GM19372 (cell line): Measurements from ENCODE around the gene CHST12.

ENCODE experiments used
- ATAC-seq: cut with Tn5 transposase; IDR thresholded peaks from one replicate; pipeline ENCODE4 v1.9.1; 2021; ENCODE audit warnings: mild to moderate bottlenecking, low read depth, moderate library complexity; ENCODE audit not compliant: unreplicated experiment

CHST12 gene

GRCh38 chr7:2476776-2477446, 73.5 kb downstream of the CHST12 start:
- no peak for ATAC-seq

- ATAC-seq = peak; percentile 74
Measured at GRCh38 chr7:2477447-2478398, 74.3 kb downstream of the CHST12 start.

- ATAC-seq = no peak
Measured at GRCh38 chr7:2478399-2478785, 75.0 kb downstream of the CHST12 start.

- ATAC-seq = no peak
Measured at GRCh38 chr7:2478800-2479199, 75.4 kb downstream of the CHST12 start.

GRCh38 chr7:2479276-2480069, 76.1 kb downstream of the CHST12 start:
- ATAC-seq = no peak

DNA sequence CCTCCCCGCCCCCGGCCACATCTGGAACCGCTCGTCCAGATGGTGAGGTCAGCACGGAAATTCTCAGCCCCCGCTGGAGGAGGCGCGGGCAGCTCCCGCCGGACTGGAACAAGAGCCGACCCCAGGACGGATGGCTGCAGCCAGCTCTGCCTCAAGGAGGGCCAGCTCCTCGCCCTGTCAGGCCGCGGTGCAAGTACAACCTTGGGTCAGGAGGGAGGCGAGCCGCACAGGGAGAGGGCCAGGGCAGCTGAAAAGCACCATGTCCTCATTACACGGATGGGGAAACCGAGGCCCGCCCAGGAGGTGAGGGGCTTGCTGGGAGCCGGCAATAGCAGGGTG, 76.6 kb downstream of the CHST12 start:
- ATAC-seq = no peak

DNA sequence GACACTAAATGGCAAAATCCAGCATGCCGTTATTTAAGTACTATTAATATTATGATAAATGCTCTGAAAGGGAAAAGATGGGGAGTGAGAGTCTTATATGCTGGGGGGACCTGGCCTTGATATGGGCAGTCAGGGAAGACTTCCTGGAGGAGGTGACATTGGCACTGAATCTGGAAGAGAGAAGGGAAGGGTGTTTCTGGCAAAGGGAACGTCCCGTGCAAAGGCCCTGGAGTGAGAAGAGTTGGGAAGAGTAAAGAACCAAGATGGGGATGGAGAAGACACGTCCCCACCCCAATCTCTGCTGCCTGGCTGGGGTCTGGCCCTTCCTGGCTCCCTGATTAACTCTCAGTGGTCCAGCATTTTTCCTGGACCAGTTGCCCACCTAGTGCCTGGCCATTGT, 77.8 kb downstream of the CHST12 start:
- ATAC-seq = no peak

DNA sequence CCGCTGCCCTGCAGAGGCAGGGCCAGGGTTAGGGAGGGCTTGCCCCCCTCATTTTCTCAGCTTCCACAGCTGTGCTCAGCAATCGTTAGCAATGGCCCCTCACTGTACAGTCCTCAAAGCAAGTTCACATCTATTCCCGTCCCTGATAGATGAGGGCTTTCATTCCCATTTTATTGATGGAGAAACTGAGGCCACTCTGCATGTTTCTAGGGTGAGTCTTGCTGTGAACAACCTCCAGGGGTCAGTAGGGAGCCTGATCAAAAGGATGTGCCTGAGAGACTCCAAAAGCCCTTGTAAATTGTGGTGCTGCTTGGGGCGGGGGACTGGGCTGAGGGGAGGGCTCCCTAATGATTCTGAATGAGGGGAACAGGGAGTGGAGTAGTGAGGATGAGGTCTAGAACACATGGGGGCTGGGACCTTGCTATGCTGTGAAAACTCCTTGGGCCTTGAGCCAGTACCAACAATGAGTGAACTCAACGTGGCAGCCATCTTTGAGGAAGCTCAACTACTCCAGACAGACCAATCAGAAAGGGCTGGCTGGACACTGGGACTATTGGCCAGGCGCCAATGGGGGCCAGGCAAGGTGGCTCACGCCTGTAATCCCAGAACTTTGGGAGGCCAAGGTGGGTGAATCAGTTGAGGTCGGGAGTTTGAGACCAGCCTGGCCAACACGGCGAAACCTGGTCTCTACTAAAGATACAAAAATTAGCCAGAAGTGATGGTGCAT, 79.5 kb downstream of the CHST12 start:
- no peak for ATAC-seq

DNA sequence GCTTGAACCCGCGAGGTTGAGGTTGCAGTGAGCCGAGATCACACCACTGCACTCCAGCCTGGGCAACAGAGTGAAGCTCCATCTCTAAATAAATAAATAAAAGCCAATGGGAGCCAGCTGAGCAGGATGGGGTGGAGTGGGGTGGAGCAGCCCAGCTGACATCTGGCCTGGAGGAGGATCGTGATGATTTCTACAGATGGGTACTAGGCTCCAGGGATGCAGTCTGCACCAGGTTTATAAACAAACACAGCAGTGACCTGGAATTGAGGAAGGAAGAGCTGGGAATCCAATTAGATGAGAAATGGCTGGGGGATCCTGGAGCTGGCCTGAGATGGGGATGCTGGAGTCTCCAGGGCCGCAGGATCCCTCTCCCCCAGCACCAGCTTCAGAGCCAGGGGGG, 80.1 kb downstream of the CHST12 start:
- ATAC-seq = no peak

GRCh38 chr7:2484868-2485267, 81.5 kb downstream of the CHST12 start:
- ATAC-seq = no peak

- no peak for ATAC-seq
Measured at GRCh38 chr7:2487586-2488271, 84.3 kb downstream of the CHST12 start.

DNA sequence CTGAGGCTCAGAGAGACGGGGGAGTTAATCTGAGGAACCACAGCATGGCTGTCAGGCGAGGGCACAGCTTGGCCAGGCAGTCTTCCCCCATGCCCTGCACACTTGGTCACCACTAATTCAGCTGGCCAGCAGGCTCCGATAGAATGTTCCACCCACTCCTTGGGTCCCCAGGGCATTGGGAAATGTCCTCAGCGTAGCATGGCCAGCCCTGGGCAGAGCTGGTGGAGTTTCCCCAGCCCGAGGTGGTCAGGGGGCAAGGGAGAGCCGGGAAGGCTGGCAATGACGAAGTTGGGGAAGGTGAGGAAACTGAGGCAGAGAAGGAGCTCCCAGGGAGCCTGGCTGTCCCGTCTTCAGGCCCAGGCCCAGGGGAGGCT, 84.8 kb downstream of the CHST12 start:
- no peak for ATAC-seq

DNA sequence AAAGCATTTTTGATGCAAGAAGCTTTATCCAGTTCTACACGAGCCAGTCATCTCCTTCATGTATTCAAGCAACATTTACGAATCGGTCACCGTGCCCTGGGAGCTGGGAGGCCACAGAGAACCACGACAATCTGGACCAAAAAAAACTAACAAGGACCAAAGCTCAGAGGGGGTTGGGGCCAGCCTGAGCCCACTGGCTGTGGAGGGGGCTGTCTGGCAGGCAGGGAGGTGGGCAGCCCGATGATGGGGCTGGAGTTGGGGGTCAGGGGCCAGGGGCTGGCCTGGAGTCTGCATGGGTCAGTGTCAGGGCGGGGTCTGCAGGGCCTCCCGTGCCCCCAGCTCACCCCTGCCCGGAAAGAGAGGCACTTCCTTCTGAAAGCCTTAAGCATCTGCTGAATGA, 85.3 kb downstream of the CHST12 start:
- no peak for ATAC-seq

GRCh38 chr7:2490181-2490651, 86.8 kb downstream of the CHST12 start:
- no peak for ATAC-seq

DNA sequence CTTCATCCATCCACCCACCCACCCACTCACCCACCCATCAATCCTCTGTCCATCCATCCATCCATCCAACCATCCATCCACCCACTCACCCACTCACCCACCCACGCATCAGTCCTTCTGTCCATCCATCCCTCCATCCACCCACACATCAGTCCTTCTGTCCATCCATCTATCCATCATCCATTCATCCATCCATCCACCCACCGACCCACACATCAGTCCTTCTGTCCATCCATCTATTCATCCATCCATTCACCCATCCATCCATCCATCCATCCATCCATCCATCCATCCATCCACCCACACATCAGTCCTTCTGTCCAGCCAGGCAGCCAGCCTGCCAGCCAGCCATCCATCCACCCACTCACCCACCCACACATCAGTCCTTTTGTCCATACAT, 88.6 kb downstream of the CHST12 start:
- ATAC-seq = no peak

DNA sequence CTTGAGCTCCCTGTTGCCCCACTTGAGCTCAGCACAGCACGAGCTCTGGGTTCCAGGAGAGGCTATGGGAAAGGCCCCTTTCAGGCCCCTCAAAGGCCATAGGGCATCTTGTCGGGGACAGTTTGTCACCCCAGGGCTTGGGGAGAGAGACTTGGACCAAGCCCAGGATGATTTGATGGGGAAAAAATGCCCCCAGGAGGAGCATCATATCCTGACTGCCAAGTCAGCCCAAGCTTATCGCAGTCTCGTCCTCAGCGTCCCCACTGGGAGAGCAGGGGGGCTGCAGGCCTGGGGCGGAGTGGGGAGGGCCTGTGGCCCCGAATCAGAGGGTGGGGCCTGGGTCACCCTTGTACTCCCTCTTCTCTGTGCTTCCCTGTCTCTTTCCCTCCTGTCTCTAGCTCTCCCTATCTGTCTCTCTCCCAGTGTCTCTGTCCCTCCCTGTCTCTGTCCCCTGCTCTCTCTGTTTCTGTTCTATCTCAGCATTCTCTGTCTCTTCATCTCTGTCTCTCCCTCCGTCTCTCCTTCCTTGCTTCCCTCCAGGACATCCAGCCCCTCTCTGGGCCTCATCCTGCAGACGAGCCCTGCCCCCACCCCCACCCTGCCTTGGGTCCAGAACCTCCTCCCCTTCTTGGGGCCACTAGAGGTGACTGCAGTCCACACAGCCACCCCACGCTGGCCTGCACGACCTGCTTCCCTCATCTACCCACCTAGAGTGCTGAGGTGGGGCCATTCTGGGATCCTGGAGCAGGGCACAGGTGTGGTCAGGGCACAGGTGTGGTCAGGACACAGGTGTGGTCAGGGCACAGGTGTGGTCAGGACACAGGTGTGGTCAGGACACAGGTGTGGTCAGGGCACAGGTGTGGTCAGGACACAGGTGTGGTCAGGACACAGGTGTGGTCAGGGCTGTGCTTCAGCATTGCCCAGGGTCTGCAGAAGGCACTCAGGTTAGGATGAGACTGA, 90.1 kb downstream of the CHST12 start:
- ATAC-seq = no peak

DNA sequence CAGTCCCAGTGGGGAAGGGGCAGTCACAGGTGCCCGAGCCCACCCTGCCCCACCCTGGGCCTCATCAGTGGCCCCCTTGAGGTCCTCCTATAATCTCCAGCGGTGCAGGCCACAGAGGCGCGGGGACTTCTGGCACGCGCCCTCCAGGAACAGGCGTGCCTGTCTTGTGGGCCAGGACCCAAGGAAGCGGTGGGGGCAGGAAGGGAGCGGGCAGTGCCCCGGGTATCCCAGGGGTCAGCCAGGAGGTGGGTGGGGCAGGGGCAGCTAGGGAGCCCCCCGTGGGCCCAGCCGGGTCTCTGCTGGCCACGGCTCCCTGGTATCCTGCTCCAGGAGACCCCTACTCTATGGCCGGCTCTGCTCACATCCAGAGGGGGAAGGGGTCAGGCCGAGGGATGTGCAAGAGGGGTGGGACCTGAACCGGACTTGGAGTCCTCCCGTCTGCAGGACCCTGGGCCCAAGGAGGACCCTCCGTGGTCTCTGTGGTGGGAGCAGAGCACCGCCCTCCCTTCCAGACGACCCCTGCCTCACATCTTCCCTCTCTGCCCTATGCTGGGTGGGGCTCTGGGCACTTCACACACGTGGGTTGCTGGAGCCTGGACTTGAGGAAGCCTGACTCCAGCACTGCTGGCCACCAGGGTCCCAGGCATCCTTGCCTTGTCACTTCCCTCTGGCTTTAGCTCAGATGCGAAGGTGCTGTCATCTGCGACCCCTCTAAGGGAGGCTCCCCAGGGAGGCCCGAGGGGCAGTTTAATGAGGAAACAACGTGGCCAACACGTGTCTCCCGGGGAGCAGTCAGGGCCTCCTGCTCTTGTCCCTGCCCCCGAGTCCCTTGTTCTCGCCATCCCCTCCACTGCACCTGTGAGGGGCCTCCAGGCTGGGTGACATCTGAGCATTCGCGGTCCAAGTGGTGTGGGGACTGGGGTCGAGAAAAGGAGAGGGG, 91.0 kb downstream of the CHST12 start:
- no peak for ATAC-seq
